Stimulated activated CD4-positive, alpha-beta T cell treated with anti-CD3 and anti-CD28 coated beads, Interleukin-12 subunit alpha, Interleukin-12 subunit beta, amount 100 ng/mL, for 24 hours (primary cell): ENCODE measurements around the gene SNTG2.
A peak's percentile ranks its signal among the peaks of the same experiment; 100 is the strongest.

ENCODE experiments used
- DNase-seq, 2 experiments: peaks; one replicate each; pipeline ENCODE4 v3.0.0-alpha.2; 2020; ENCODE audit warnings: low read depth in 2 of 2

The SNTG2 gene

DNA sequence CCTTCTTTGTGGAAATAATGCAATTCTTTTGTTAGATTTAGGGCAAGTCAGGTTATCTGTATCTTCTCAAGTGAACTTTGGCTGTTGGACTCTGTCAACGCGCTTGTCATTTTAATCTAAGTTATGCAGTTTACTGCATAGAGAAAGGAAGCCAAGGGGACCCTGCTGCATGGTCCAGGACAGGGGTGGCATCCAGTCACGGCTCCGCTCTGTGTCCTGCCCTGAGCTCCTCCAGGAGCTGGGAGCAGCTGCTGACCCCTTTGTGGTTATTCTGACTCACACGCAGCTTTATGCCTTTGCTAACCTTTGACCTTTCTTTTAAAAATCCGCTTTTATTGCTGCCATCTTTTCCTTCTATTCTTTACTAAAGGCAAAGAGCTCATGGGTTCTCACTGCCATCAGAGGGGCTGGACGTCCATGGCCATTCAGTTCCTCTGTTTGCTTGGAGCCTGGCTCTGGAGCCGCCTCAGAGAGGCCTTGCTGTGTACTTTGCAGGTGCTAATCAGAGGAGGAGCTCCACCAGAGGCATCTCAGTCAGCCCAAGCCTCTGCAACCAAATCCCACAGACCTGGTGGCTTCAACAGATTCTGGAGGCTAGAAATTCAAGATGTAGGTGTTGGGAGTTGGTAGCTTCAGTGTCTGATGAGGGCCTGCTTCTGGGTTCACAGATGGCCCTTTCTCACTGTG is 39.3 kb downstream of the SNTG2 start:
- DNase-seq, result no peak

DNA sequence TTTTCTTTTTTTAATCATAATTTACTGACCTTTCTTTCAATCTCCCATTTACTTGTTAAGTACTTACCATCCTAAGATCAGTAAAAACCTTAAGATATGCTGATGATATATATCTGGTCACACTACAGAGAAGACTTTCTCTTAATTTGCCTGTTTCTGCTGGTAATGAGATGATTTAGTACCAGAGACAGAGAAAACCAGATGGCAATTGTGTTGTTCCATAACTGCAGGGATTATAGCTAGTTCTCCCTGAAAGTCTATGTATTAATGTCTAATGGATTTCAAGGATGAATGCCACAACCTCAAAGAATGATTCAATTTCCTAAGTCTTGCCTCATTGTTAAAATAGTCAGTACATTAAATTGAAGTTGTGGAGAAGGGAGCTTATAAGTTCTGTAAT is 40.3 kb downstream of the SNTG2 start:
- DNase-seq, result no peak

DNA sequence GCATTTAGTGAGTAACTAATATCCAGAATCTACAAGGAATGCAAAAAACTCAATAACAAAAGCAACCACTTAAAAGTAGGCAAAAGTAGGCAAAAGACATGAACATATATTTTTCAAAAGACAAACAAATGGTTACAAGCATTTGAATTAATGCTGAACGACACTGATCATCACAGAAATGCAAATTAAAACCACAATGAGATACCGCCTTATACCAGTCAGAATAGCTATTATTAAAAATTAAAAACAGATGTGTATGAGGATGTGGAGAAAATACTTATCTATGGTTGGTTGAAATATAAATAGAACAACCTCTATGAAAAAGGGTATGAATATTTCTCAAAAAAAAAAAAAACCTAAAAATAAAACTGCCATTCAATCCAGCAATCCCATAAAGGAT is 51.7 kb downstream of the SNTG2 start:
- no peak for DNase-seq

DNA sequence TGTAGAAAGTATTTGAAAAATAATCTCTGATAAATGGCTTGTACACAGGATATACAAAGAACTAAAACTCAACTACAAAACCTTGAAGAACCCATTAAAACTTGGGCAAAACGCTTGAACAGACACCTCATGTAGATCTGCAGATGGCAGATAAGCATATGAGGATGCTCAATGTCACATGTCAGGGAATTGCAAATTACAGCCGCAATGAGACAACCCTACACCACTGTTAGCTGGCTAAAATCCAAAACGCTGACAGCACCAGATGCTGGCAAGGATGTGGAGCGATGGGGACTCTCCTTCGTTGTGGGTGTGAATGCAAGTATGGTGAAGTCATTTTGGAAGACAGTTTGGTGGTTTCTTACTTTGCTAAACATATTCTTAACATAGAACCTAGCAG is 53.7 kb downstream of the SNTG2 start:
- DNase-seq, result no peak

DNA sequence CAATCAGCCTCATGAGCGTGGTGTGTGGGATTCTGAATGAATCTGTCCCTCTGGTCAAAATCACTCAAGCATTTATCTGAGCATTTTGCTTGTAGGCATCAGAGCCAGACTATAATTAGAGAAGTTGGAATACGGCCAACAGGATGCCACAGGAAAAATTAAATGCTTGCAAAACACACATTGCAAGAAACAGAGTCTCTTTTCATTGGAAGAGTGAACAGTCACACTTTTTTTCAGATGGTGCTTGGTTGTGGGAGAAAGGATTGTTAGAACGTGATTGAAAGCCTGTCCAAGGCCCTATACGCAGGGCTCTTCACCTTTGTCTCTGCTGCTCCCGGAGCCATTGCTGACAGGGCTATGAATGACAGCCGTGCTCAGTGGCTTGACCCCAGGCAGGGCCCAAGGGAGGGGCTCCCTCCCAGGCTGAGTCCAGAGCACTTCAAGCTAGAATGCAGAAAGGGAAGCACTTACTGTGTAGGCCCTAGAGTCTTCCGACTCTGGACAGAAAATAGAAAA is 59.8 kb downstream of the SNTG2 start:
- DNase-seq, result no peak

DNA sequence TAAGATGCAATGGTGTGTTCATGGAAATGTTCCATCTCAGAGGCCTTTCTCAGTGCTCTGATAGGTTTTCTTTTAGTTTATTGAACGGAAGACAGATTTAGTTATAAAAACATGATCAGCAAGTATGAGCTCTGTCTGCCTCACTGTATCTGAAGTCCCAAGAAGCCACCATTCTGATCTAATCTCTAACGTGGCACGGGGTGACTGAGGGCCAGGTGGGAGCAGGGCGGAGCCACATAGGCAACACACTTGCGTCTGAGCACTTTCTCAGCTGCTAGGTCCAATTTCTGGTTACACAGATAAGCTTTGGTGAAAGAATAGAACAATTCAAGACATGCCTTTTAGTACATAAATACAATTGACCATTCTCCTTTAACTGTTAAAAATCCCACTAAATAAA is 60.4 kb downstream of the SNTG2 start:
- no peak for DNase-seq

DNA sequence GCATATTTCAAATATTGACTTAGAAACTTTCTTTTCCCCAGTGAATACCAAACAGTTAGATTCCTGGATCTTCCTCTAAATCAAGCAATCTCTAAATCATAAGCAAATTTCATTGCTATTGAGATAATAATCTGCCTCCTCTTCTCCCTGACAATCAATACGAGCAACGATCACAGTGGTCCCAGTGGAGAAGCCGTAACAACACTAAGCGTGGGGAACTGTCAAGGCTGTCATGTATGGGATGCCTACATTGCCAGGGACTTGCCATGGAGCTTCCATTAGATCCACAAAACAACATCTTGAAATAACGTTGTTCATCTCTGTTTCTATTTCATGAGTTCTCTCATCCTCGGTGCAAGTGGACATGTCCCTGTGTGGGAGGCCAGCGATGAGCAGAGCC is 61.3 kb downstream of the SNTG2 start:
- no peak for DNase-seq

DNA sequence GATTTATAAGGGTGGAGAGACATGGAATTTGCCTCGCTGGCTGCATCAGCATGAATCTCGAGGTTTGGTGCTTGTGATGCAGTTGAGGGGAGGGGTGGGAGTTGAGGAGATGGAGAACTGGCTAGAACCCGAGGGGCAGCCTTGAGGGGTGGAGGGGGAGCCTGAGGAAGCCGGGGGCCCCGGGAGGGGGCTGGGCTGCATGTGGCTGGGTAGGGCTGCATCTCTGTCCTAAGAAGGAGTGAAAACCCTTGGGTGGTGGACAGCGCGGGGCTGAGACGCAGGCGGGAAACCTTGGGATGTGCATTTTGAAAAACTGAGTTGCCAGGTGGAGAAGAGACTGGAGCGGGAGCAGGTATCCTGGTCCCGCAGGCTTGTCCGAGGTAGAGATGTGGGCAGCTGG is 64.2 kb downstream of the SNTG2 start:
- DNase-seq, result no peak

DNA sequence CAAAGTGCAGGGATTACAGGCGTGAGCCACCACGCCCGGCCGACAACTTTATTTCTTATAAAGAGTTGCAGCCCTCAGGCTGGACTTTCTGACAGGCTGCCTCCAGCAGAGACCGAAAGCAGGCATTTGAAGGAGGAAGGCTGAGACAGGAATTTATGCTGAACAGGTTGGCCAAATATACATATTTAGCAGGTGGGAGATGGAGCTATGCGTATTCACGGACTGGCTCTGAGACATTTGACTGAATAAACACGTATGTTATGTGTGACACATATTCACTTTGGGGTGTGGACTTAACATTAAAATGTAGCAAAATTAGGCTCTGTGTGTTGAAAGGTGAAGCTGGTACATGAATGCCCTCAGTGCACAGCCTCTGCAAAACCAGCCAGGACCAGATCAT is 65.9 kb downstream of the SNTG2 start:
- no peak for DNase-seq

DNA sequence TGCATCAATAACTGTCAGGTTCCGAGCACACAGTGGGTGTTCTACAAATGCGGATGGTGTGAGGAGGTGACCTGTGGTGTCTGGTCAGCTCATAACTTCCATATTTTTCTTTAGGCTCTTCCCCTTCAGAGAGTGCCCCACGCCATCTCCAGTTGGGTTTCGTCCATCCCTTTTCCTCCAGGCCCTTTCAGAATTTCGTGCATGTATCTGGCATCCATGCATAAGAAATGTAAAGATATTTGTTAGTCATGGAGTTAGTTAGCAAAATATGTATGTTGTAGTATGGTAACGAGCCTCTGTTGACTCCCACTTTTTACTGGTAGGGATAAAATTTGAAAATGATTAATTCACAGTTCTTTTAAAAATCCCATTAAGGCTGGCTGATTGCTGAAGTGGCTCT is 67.2 kb downstream of the SNTG2 start:
- DNase-seq, result no peak

DNA sequence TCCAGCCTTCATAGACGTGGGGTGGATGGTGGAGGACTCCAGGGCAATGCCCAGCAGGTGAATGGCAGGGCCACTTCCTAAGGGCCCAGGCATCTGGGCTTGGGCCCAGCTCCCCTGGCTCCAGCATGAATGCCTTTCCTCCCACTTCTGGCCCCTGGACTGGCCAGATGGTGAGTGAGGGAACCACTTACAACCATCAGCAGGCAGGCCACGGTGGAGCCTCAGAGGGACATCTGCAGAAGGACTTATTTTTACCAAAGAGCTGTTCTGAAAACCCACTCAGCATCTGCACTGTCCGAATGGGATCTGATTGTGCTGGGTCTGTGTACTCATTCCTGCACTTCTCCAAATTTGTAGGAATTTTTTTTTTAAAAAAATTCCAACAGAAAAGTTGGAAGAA is 69.6 kb downstream of the SNTG2 start:
- DNase-seq, result no peak

DNA sequence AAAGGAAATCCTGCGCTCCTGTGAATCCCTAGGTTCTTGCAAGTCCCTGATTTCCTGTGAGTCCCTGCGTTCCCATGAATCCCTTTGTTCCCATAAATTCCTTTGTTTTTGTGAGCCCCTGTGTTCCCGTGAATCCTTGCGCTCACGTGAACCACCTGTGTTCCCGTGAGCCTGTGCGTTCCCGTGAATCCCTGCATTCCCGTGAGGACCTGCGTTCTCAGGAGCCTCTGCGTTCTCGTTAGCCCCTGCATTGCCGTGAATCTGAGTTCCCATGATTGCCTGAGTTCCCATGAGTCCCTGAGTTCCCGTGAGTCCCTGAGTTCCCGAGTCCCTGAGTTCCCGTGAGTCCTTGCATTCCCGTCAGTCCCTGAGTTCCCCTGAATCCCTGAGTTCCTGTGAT is 71.5 kb downstream of the SNTG2 start:
- DNase-seq, result no peak

DNA sequence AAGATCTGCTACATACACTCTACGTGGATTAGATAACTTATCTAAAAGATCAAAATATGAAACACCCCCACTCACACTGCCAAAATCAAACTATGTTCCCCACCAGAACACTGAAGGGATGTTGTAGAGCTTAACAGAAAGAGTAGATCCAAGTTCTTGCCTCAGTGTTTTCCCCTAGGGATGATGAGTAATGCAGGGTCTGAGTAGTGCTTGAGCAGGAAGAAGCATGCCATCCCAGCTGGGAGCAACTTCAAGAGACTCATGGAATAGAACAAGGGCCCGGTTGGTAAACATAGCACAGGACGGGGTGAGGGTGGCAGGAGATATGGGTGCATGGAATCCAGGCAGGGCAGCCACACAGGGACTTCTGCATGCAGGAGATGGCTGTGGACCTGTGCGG is 74.3 kb downstream of the SNTG2 start:
- no peak for DNase-seq

DNA sequence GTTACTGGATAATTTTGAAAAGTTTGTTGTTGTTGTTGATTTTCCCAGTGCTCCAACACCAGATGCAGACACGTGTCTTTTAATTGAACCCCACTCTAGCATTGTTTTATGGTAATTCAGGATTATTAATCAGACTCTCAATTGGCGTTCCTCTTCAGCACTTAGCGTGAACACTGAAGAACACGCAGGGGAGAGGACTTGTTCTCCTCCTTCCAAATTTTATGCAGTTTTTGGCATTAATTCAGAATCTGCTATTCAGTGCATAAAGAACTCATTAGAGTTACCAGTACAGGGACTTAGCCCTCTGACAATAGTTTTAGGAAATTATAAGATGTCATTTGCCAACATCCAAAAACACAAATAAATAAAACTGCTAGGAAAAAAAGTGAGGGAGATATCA is 75.5 kb downstream of the SNTG2 start:
- no peak for DNase-seq

DNA sequence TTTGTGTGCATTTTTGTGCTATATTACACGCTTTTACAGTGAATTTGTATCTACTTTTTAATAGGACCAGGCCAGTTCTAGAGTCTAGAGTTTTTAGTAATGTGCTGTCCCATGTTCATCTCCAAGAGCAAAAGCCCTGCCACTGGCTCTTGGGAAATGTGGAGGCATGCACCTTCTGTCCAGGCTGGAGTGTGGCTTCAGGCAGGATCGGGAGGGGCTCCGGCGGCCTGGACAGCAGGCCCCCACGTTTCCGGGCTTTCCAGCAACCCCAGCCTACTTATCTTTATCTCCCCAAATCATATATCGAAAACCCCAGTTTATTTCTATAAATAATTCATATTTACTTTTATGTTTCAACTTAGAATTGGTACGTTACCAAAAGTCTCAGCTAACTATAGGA is 78.2 kb downstream of the SNTG2 start:
- no peak for DNase-seq

DNA sequence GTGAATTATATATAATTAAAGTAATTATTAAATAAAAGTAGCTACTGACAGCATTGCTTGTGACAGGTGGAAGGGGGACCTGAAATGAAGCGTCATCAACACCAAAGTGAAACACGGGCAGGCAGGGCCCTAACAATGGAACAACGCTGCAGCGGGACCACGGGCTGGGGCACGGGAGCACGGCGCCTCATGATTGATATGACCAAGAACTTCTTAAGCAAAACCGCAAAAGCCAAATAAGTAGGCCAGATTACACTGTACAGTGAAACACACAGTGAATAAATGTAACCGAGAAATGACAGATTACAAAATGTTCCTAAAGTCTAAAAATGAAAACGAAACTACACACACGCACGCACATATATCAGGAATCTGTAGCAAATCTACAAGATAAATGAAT is 81.4 kb downstream of the SNTG2 start:
- peak in 1 of 2 experiments; percentile 11 for DNase-seq

DNA sequence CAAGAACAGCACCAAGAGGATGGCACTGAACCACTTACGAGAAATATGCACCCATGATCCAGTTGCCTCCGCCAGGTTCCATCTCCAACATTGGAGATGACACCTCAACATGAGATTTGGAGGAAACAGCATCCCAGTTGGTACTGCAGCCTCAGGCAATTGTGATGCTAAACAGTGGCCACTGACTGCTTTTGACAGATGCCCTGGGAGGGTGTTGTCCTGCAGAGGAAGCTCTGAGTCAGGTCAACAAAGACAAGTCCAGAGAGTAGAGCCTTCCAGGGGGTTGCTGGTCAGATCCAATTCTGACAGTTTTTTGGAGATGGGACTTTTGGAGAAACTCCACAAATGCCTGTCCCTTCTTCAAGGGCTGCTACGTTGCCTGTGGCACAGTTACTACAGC is 82.4 kb downstream of the SNTG2 start:
- DNase-seq, result no peak

DNA sequence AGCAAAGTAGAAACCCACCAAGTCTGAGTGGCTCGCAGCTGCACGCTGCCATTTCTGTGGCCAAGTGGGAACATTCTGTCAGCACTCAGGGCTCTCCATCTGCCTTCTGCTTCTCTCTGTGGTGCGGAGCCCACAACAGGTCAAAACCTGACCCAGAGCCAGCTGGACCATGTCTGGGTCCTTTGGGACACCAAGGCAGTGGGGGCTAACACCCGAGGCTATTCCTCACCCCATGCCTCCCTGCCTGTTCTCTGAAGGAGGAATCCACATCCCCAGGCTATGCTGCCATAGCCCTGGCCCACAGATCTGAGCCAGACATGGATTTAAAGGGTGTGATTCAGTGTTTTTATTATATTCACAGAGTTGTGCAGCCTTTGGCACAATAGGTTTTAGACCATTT is 86.4 kb downstream of the SNTG2 start:
- no peak for DNase-seq

DNA sequence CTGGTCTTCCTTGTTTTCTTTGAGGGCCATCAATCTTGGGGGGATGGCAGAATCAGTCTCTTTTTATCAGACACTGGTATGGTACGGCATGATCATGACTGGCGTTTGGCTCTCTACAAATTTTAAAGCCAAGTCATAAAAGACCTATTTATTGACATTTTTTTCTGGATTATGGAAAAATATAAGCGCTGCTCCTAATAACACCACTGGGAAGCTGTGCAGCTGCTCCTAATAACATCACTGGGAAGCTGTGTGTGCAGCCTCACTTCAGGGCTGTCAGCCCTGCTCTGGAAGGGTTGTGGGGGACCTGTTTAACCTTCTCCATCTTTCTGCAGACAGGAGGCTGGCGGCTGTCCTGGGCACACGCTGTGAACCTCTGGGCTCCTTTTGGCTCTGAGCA is 88.9 kb downstream of the SNTG2 start:
- DNase-seq, result no peak

DNA sequence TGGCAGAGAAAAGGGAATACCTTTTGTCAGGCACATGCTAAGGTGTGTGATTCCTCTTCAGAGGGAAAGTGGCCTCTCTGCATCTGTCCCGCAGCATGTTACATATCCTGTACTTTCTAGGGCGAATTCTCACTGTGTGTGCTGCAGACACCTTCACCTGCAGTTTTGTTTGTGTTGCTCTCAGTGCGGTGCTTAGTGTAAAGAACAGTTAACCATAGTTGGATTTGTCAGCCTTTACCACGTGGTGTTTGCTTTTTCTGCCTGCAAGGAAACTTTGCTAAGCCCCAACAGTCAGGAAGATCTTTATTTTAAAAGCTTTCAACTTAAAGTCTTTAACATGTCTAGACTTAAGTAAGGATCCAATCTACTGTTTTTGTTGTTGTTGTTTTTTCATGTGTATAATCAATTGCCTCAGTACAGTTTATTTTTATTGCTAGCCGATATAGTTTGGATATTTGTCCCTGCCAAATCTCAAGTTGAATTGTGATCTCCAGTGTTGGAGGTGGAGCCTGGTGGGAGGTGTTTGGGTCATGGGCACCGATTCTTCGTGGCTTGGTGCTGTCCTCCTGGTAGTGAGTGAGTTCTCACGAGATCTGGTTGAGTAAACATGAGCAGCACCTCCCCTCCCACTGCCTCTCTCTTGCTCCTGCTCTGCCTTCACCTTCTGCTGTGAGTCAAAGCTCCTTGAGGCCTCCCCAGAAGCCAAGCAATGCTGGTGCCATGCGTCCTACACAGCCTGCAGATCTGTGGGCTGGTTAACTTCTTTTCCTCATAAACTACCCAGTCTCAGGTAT is 90.6 kb downstream of the SNTG2 start:
- DNase-seq, result no peak

DNA sequence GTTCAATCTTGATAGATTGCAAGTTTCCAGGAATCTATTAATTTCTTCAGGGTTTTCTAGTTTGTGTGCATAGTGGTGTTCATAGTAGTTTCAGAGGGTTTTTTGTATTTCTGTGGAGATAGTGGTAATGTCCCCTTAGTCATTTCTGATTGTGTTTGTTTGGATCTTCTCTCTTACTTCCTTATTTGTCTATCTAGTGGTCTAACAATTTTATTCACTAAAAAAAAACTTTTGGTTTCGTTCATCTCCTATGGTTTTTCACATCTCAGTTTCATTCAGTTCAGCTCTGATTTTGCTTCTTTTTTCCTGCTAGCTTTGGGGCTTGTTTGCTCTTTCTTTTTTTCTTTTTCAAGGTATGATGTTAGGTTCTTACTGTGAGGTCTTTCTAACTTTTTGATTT is 94.5 kb downstream of the SNTG2 start:
- DNase-seq, result no peak

DNA sequence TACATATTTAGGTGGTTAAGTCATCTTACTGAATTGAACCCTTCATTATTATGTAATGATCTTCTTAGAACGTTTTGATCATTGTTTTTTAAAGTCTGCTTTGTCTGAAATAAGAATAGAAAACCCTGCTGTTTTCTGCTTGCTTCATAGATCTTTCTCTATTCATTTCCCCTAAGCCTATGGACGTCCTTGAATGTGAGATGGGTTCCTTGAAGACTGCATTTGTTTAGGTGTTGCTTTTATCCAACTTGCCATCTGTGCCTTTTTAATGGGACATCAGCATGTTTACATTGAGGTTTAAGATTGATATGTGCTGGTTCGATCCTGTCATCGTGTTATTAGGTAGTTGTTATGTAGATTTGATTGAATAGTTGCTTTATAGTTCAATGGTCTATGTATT is 95.4 kb downstream of the SNTG2 start:
- DNase-seq, result no peak

DNA sequence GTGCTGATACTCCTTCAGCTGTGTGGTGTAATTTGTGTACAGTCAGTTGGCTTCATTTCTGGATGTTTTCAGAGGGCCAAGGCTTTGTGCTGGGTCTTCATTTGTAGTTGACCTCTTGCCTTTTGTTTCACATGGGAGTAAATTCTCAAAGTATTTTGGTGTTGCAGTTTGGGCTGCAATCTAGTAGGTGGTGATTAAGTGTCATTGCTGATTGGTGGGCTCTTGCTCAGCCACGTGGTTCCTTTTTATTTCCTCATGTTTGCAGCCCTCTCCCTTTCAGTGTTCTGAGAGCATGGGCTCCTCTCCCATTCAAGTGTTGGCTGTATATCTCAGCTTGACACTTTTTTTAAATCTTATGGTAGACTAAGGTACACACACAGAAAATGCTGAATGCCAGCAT is 96.8 kb downstream of the SNTG2 start:
- no peak for DNase-seq

DNA sequence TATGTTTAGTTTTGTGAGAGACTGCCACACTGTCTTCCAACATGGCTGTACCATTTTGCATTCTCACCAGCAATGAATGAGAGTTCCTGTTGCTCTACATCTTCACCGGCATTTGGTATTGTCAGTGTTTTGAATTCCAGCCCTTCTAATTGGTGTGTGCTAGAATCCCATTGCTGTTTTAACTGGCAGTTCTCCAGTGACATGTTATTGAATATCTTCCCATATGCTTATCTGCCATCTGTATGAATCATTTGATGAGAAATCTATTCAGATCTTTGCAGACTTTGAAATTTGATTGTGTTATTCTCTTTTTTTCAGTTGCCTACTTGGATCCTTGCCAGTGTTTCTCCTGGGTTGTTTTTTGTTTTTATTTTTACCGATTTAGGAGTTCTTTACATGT is 99.0 kb downstream of the SNTG2 start:
- DNase-seq, result no peak
